Hepatocyte (in vitro differentiated cells): ENCODE measurements around the gene FBXL13. TPM values are rescaled to one million over a fixed set of nuclear protein-coding genes. Genes with fewer than 3 reads are reported as not detected.

Experiments
- DNase-seq: peaks from one replicate; pipeline ENCODE4 v3.0.0-alpha.2; 2016; ENCODE audit warnings: low spot score
- H2AFZ ChIP-seq: fragments of 200-600 bp; sonication (generic); 2 replicates; pipeline ENCODE4 v1.6.0; 2016; ENCODE audit warnings: antibody characterized with exemption, mild to moderate bottlenecking
- H3K27ac ChIP-seq: fragments of 200-600 bp; sonication (generic); 2 replicates; pipeline ENCODE4 v1.5.1; 2016; ENCODE audit warnings: mild to moderate bottlenecking
- H3K27me3 ChIP-seq: fragments of 200-600 bp; sonication (generic); 2 replicates; pipeline ENCODE4 v1.6.1; 2016
- H3K36me3 ChIP-seq: fragments of 200-600 bp; sonication (generic); replicated peaks from 2 replicates; pipeline ENCODE4 v1.5.1; 2016; ENCODE audit warnings: low read depth; ENCODE audit not compliant: insufficient read depth
- H3K4me1 ChIP-seq: fragments of 200-600 bp; sonication (generic); 2 replicates; pipeline ENCODE4 v1.5.1; 2016; ENCODE audit warnings: mild to moderate bottlenecking, moderate library complexity; ENCODE audit not compliant: insufficient read depth
- H3K4me2 ChIP-seq: fragments of 200-600 bp; sonication (generic); 2 replicates; pipeline ENCODE4 v1.6.0; 2016
- H3K4me3 ChIP-seq: fragments of 200-600 bp; sonication (generic); 2 replicates; pipeline ENCODE4 v1.5.1; 2016; ENCODE audit warnings: mild to moderate bottlenecking
- H3K79me2 ChIP-seq: fragments of 200-600 bp; sonication (generic); 2 replicates; pipeline ENCODE4 v1.6.0; 2017; ENCODE audit warnings: mild to moderate bottlenecking
- H3K9me2 ChIP-seq: fragments of 200-600 bp; sonication (generic); replicated peaks from 2 replicates; pipeline ENCODE4 v1.6.0; 2017; ENCODE audit warnings: mild to moderate bottlenecking; ENCODE audit not compliant: insufficient read depth
- H3K9me3 ChIP-seq: fragments of 200-600 bp; sonication (generic); 2 replicates; pipeline ENCODE4 v1.5.1; 2016; ENCODE audit warnings: low read depth, mild to moderate bottlenecking
- H4K20me1 ChIP-seq: fragments of 200-600 bp; sonication (generic); 2 replicates; pipeline ENCODE4 v1.6.0; 2016; ENCODE audit warnings: mild to moderate bottlenecking; ENCODE audit not compliant: insufficient read depth, poor library complexity, severe bottlenecking
- CTCF ChIP-seq: fragments of 200-600 bp; sonication (generic); IDR thresholded peaks from 2 replicates; pipeline ENCODE4 v1.5.1; 2016; ENCODE audit warnings: antibody characterized with exemption, mild to moderate bottlenecking; ENCODE audit not compliant: poor library complexity
- EZH2 ChIP-seq: fragments of 200-600 bp; sonication (generic); IDR thresholded peaks from 2 replicates; pipeline ENCODE4 v1.6.1; 2016; ENCODE audit warnings: antibody characterized with exemption, mild to moderate bottlenecking, borderline replicate concordance
- EZH2phosphoT487 ChIP-seq: fragments of 200-600 bp; sonication (generic); IDR thresholded peaks from one replicate; pipeline ENCODE4 v1.6.1; 2018; ENCODE audit warnings: antibody characterized with exemption, mild to moderate bottlenecking, low read depth, moderate library complexity; ENCODE audit not compliant: unreplicated experiment, severe bottlenecking
- WGBS: methylation state at CpG from one replicate; pipeline ENCODE4 v1.1.6; 2016; ENCODE audit warnings: low lambda C conversion rate; ENCODE audit errors: missing lambda C conversion rate; 5-methylcytosine and 5-hydroxymethylcytosine counted together
- polyA plus RNA-seq: library from polyadenylated mRNA; unstranded; fragments of >200 nt; fragmentation: Nextera tagmentation; extraction: Ambion mirVana; gene quantifications from 2 replicates; pipeline ENCODE4 v1.2.1, GENCODE V29; 2016
- total RNA-seq: library from RNA; depleted of rRNA; stranded (reverse); fragments of >200 nt; gene quantifications from 2 replicates; pipeline ENCODE4 v1.2.3, GENCODE V29; 2014

The FBXL13 gene
- total and polyA plus RNA-seq, 2 experiments from 2014 or later: 0.30 to 1.8 TPM

GRCh38 chr7:103073989-103074518, 542 bp downstream of the FBXL13 start:
- DNase-seq: peak; percentile 28
- peak overlapping the region; percentile 61 for H3K4me3 ChIP-seq

GRCh38 chr7:103071000-103071399, 3.6 kb downstream of the FBXL13 start:
- Histone ChIP-seq H3K4me3 (no peak overlapping the region), H3K4me2 (no peak overlapping the region)

More at GRCh38 chr7:103073989-103074518, 542 bp downstream of the FBXL13 start:
- peaks cover 2% of the 10 kb centered on the region for H3K9me2 ChIP-seq
- peak overlapping the region; percentile 78 for H3K4me2 ChIP-seq
- WGBS: 9% methylated on average over 6 of the region's 6 CpGs
- no peaks in the 10 kb centered on the region for H4K20me1 ChIP-seq
- no peaks in the 10 kb centered on the region for H3K9me3 ChIP-seq
- H3K79me2 ChIP-seq: peaks cover 36% of the 10 kb centered on the region
- H3K27ac ChIP-seq: peak overlapping the region; percentile 96
- H3K4me1 ChIP-seq: peaks cover 7% of the 10 kb centered on the region
- no peaks in the 10 kb centered on the region for H3K27me3 ChIP-seq
- H2AFZ ChIP-seq: peak overlapping the region; percentile 89
- no peaks in the 10 kb centered on the region for H3K36me3 ChIP-seq
- TF ChIP-seq EZH2phosphoT487 (no peak), CTCF (no peak), EZH2 (no peak)

GRCh38 chr7:103068414-103069403, 5.9 kb downstream of the FBXL13 start:
- Histone ChIP-seq H3K27me3 (no peaks in the 10 kb centered on the region), H3K9me2 (peaks cover 2% of the 10 kb centered on the region), H4K20me1 (no peaks in the 10 kb centered on the region), H3K27ac (no peak overlapping the region), H3K4me1 (no peaks in the 10 kb centered on the region), H3K4me2 (no peak overlapping the region), H3K79me2 (no peaks in the 10 kb centered on the region), H3K36me3 (no peaks in the 10 kb centered on the region), H3K4me3 (no peak overlapping the region), H2AFZ (no peak overlapping the region), H3K9me3 (no peaks in the 10 kb centered on the region)
- no peak for DNase-seq
- WGBS: 94% methylated on average over 23 of the region's 23 CpGs
- TF ChIP-seq CTCF: no peak
- no peak for TF ChIP-seq EZH2phosphoT487
- no peak for TF ChIP-seq EZH2

More at GRCh38 chr7:103071000-103071399, 3.6 kb downstream of the FBXL13 start:
- Histone ChIP-seq H3K9me2 (peaks cover 2% of the 10 kb centered on the region), H3K27ac (no peak overlapping the region), H3K4me1 (peaks cover 2% of the 10 kb centered on the region), H3K9me3 (no peaks in the 10 kb centered on the region), H3K27me3 (no peaks in the 10 kb centered on the region), H2AFZ (no peak overlapping the region), H3K79me2 (peaks cover 5% of the 10 kb centered on the region), H4K20me1 (no peaks in the 10 kb centered on the region), H3K36me3 (no peaks in the 10 kb centered on the region)
- no peak for TF ChIP-seq EZH2
- no peak for DNase-seq
- WGBS: 96% methylated on average over 2 of the region's 2 CpGs

GRCh38 chr7:103065667-103066066, 8.9 kb downstream of the FBXL13 start:
- Histone ChIP-seq H3K4me2 (no peak overlapping the region), H3K4me3 (no peak overlapping the region), H3K9me2 (no peaks in the 10 kb centered on the region), H3K36me3 (no peaks in the 10 kb centered on the region), H2AFZ (no peak overlapping the region), H4K20me1 (no peaks in the 10 kb centered on the region), H3K9me3 (no peaks in the 10 kb centered on the region), H3K79me2 (no peaks in the 10 kb centered on the region), H3K27me3 (no peaks in the 10 kb centered on the region), H3K4me1 (no peaks in the 10 kb centered on the region), H3K27ac (no peak overlapping the region)
- WGBS: 20% methylated on average over 1 of the region's 1 CpG
- TF ChIP-seq EZH2phosphoT487: no peak
- peak; percentile 29 for TF ChIP-seq CTCF
- TF ChIP-seq EZH2: no peak
- DNase-seq: peak; percentile 46
